ENCODE results near the gene GAS6.
"Not testable (repeated sequence)": the region's sequence is repeated elsewhere in the genome, so short reads cannot be mapped to it uniquely, and the experiment has no call there.

GAS6 gene

DNA sequence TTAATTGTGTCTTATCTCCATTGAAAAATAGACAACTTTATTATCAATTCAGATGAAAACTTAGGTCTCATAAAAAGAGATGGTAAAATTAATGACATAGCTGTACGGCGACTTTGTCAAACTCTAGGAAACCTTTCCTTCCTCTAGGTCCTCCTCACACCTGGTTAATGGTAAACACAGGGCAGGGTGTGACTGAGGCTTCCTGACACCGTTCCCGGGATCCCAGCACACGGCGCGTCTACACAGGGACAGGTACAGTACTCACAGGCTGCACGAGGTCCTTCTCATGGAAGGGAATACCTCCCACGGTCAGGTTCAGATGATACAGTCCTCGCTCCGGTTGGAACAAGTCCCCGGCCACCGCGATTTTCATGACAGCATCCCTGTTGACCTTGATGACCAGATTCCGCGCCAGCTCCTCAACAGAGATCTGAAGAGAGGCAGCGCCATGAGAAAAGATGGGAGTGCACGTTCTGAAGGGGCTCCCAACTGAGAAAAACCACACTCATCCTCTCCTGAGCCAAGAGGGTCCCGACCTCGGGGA, 35.5 kb downstream of the GAS6 start:
- TF ChIP-seq, protein P1, sequence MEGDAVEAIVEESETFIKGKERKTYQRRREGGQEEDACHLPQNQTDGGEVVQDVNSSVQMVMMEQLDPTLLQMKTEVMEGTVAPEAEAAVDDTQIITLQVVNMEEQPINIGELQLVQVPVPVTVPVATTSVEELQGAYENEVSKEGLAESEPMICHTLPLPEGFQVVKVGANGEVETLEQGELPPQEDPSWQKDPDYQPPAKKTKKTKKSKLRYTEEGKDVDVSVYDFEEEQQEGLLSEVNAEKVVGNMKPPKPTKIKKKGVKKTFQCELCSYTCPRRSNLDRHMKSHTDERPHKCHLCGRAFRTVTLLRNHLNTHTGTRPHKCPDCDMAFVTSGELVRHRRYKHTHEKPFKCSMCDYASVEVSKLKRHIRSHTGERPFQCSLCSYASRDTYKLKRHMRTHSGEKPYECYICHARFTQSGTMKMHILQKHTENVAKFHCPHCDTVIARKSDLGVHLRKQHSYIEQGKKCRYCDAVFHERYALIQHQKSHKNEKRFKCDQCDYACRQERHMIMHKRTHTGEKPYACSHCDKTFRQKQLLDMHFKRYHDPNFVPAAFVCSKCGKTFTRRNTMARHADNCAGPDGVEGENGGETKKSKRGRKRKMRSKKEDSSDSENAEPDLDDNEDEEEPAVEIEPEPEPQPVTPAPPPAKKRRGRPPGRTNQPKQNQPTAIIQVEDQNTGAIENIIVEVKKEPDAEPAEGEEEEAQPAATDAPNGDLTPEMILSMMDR (IDR thresholded peaks at IDR 0.05; ENCODE audit: low read length, missing control alignments): no peak

DNA sequence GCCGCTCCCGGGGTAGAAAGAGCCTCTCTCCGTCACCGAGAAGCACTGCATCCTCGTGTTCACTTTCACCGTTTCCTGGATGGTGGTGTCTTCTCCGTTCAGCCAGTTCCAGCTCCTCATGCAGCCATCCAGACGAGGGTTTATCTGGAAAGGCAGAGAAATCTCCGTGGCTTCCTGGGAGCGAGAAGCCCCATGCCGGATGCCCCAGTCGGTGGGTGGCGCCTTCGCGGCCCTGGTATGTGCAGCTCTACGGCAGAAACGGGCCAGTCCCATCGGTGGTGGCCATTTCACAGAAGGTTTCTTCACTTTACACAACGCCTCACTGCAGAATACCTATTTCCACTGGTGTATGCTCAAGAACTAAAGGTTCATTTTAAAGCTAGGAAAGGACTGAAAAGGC, 36.9 kb downstream of the GAS6 start:
- H3K4me3 ChIP-seq (replicated peaks; ENCODE audit: low read depth, low read length): no peak overlapping the region
- DNase-seq (ENCODE audit: low read depth): no peak
- TF ChIP-seq, protein P1 (IDR thresholded peaks at IDR 0.05; ENCODE audit: low read length, missing control alignments): no peak

More for the DNA sequence above, 35.5 kb downstream of the GAS6 start:
- no peak for DNase-seq (ENCODE audit: low read depth)
- H3K4me3 ChIP-seq (replicated peaks; ENCODE audit: low read depth, low read length): no peak overlapping the region

DNA sequence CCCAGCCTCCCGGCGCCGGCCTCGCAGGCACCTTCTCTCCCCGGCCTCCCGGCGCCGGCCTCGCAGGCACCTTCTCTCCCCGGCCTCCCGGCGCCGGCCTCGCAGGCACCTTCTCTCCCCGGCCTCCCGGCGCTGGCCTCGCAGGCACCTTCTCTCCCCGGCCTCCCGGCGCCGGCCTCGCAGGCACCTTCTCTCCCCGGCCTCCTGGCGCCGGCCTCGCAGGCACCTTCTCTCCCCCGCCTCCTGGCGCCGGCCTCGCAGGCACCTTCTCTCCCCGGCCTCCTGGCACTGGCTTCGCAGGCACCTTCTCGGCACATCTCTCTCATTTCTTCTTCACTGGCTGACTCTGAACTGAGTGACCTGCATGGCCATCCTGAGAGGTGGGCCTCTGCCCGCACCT, 37.4 kb downstream of the GAS6 start:
- H3K4me3 ChIP-seq (replicated peaks; ENCODE audit: low read depth, low read length); DNase-seq (ENCODE audit: low read depth): not testable (repeated sequence)

DNA sequence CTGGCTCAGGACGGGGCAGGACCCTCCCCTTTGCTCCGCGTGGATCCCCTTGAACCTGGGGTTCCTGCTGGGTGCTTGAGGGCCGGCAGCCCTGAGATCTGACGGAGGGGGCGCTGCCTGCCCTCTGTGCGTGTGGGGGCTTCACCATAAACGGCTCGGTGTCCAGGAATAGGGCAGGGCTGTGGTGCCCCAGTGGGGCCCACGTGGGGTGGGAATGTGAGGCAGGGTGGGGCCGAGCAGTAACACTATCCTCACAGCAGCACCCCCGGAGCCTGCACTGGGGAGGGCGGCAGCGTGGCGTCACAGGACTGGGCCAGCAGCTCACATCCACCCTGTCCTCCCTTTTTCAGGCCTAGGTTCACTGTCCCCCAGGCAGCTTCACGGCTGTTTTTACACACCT, 38.0 kb downstream of the GAS6 start:
- no peak overlapping the region for H3K4me3 ChIP-seq (replicated peaks; ENCODE audit: low read depth, low read length)
- DNase-seq (ENCODE audit: low read depth): no peak
- TF ChIP-seq, protein P1 (IDR thresholded peaks at IDR 0.05; ENCODE audit: low read length, missing control alignments): no peak

DNA sequence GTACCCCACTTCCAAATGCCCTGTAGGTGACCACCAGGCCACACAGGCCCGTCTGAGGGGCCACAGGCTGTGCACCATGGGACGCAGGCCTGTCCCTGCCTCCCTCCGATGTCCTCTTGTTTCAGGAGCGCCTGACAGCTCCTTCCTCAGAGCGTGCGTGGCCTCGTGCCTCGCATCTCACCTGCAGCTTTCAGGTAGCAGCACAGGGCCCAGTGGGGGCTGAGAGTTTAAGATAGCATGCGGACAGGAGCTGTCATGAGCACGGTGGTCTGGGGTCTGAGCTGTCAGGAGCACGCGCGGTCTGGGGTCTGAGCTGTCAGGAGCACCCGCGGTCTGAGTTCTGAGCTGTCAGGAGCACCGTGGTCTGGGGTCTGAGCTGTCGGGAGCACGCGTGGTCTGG, 40.1 kb downstream of the GAS6 start:
- no peak for DNase-seq (ENCODE audit: low read depth)
- TF ChIP-seq, protein P1 (IDR thresholded peaks at IDR 0.05; ENCODE audit: low read length, missing control alignments): no peak
- no peak overlapping the region for H3K4me3 ChIP-seq (replicated peaks; ENCODE audit: low read depth, low read length)

DNA sequence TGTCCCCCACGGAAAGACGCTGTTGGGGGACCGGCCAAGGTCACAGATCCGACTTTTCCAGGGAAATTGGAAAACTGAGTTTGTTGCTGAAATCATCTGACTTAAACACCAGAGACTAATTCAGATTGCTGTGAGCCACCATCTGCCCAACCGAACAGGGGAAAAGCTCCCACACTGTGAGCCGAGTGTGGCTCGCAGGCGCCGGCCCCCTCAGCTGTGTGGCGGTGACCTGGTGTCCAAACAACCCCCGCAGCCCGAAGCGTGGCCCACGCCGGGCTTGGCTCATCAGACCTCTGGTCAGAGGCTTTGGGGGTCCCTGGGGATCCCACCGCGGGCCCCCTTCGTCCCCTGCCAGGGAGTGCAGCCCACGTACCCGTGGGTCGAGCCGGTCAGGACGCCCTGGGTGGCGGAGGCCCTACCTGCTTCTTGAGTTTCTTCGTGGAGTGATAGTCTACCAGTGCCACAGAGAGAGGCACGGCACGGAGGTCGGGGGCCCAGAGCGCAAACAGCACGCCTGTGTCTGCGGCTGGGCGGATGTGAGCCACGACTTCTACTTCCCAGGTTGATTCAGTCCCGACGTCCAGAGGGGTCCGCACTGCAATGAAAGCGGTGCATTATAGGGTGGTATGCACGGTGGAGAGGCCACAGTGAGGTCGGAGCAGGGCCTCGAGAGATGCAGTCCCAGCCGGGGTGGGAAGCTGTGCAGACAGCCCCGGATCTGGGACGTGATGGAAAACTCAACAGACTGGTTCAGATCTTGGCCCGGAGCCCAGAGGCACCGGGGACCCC, 40.7 kb downstream of the GAS6 start:
- no peak for DNase-seq (ENCODE audit: low read depth)
- no peak overlapping the region for H3K4me3 ChIP-seq (replicated peaks; ENCODE audit: low read depth, low read length)
- TF ChIP-seq, protein P1 (IDR thresholded peaks at IDR 0.05; ENCODE audit: low read length, missing control alignments): no peak

DNA sequence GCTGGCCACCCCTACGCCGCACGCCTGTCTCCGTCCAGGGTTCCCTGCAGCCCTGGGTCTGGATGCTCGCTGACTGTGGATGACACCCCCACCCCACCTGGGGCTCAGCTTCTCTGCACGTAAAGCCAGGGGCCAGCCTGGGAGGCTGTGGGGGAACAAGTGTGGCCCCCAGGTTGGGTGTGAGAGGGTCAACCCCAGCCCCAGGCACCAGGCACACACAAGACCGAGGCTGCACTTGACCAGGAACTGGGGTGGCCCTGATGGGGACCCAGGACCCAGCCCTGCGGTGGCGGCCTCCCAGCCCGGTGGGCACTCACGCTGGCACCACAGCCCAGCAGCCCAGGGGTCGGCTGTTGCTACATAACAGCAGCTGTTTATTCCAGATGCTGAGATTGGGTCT, 41.6 kb downstream of the GAS6 start:
- no peak overlapping the region for H3K4me3 ChIP-seq (replicated peaks; ENCODE audit: low read depth, low read length)
- no peak for DNase-seq (ENCODE audit: low read depth)
- TF ChIP-seq, protein P1 (IDR thresholded peaks at IDR 0.05; ENCODE audit: low read length, missing control alignments): no peak

All from fibroblast of pulmonary artery (primary cell).